ENCODE data around the gene FAM171A2. TPM values are rescaled to one million over a fixed set of nuclear protein-coding genes. Genes with fewer than 3 reads are reported as not detected.
A peak's percentile ranks its signal among the peaks of the same experiment; 100 is the strongest.

Gene FAM171A2
- total and polyA plus RNA-seq, 2 of the 4 experiments (the other 2 are of a cell fraction) = 3.2 to 5.9 TPM

GRCh38 chr17:44345454-44346026 is 18.1 kb downstream of the FAM171A2 start (continued):
- TF ChIP-seq BHLHE40 (IDR thresholded peaks at IDR 0.05; ENCODE audit: low read depth, low read length) = no peak

- peaks cover 4% of the 10 kb centered on the region; the same call in 1 of the 2 replicates for H3K4me1 ChIP-seq (ENCODE audit: control insufficient read depth, insufficient read depth, low read length)
- H2BK20ac ChIP-seq (ENCODE audit: low read depth, low read length) = no peak within 1 kb of the TSS
- H3K4me2 ChIP-seq (ENCODE audit: low read depth, low read length) = peak within 1 kb of the TSS; percentile 74
- ChIA-PET CTCF (interaction anchor here (0.7 to 1.5 kb wide), 7 partner anchors 12 to 148 kb away, joined by 3 to 5 read pairs (median 3); no protein-coding TSS in a partner anchor), POLR2A (ENCODE audit: unreplicated experiment) (no interaction called here)
- H4K8ac ChIP-seq (ENCODE audit: low read depth in 2 of 2, low read length in 2 of 2) = peak within 1 kb of the TSS; percentile 7 to 91
- H2BK15ac ChIP-seq (ENCODE audit: low read depth, low read length) = no peak within 1 kb of the TSS
- H3K9ac ChIP-seq (ENCODE audit: low read depth, low read length) = peak within 1 kb of the TSS; percentile 72
- in situ Hi-C loops (cut with MboI; ENCODE audit: low sequenced_read_pairs) = no loop called here
- ATAC-seq (ENCODE audit: low read depth) = peak; percentile 99
- H3K23ac ChIP-seq (ENCODE audit: low read depth, low read length) = peak within 1 kb of the TSS; percentile 61
- H2AFZ ChIP-seq (replicated peaks; ENCODE audit: low read length, poor library complexity) = peak within 1 kb of the TSS; percentile 77
- peaks cover 5 to 25% of the 10 kb centered on the region in 2 experiments for H3K79me1 ChIP-seq (ENCODE audit: low read depth in 1 of 2, low read length in 2 of 2)
- intact Hi-C loops (cut with micrococcal nuclease) = loop anchor here (5.0 kb wide), 1 partner anchor 143 kb away; no protein-coding TSS in a partner anchor
- H4K20me1 ChIP-seq (ENCODE audit: insufficient read depth, low read length) = peaks cover 8% of the 10 kb centered on the region; the same call in 1 of the 2 replicates
- H4K91ac ChIP-seq (ENCODE audit: insufficient read depth, low read depth, low read length) = no peak within 1 kb of the TSS
- H3K36me3 ChIP-seq (ENCODE audit: control insufficient read depth, insufficient read depth, low read length) = peaks cover 8% of the 10 kb centered on the region
- H3K14ac ChIP-seq (replicated peaks; ENCODE audit: low read depth, low read length) = peak within 1 kb of the TSS; percentile 44
- H3K4me3 ChIP-seq (ENCODE audit: insufficient read depth, low read depth, low read length) = peak within 1 kb of the TSS; percentile 56
- no peaks in the 10 kb centered on the region for H3K27me3 ChIP-seq (ENCODE audit: control insufficient read depth, insufficient read depth, low read length)
- no peak within 1 kb of the TSS for H2BK5ac ChIP-seq (ENCODE audit: low read depth, low read length, poor library complexity, severe bottlenecking)
- dilution Hi-C loops (cut with HindIII; ENCODE audit: low sequenced_read_pairs, unreplicated experiment) = no loop called here
- peak within 1 kb of the TSS; percentile 7; the same call in 1 of the 2 replicates for H3K27ac ChIP-seq (ENCODE audit: insufficient read depth, low read length)
- 0% methylated on average over 6 of the region's 26 CpGs; no CpG with 5 or more reads in 1 of the 2 experiments for WGBS, 2 experiments (ENCODE audit: extremely low coverage in 2 of 2, insufficient read length in 1 of 2)
- peak within 1 kb of the TSS; percentile 62 for H4K5ac ChIP-seq (ENCODE audit: low read depth, low read length)
- no peak within 1 kb of the TSS for H2BK120ac ChIP-seq (ENCODE audit: low read depth, low read length)
- peaks cover 10% of the 10 kb centered on the region; the same call in 1 of the 2 replicates for H3K9me1 ChIP-seq (ENCODE audit: insufficient read depth, low read length)
- peak; percentile 87 for TF ChIP-seq POLR2A (IDR thresholded peaks at IDR 0.05; ENCODE audit: low read depth, low read length)
- TF ChIP-seq RCOR1 (IDR thresholded peaks at IDR 0.05; ENCODE audit: insufficient replicate concordance, low read length) = peak; percentile 37
- TF ChIP-seq CEBPB (IDR thresholded peaks at IDR 0.05; ENCODE audit: low read depth, low read length) = no peak
- peak; percentile 100 for TF ChIP-seq USF2 (IDR thresholded peaks at IDR 0.05; ENCODE audit: low read depth, low read length)
- TF ChIP-seq MAZ (IDR thresholded peaks at IDR 0.05; ENCODE audit: borderline replicate concordance, low read depth, low read length) = peak; percentile 92
- peak; percentile 42; the same call in 1 of the 2 replicates for TF ChIP-seq FOS (IDR thresholded peaks at IDR 0.05; ENCODE audit: low read depth, low read length)
- no peak for TF ChIP-seq MAFK (IDR thresholded peaks at IDR 0.05; ENCODE audit: low read depth, low read length)
- TF ChIP-seq BHLHE40 (IDR thresholded peaks at IDR 0.05; ENCODE audit: low read depth, low read length) = no peak
- no peak for TF ChIP-seq CTCF (conservative IDR thresholded peaks at IDR 0.05; ENCODE audit: low read depth, low read length)
- TF ChIP-seq MXI1 (IDR thresholded peaks at IDR 0.05; ENCODE audit: borderline replicate concordance, low read depth, low read length) = peak; percentile 33; the same call in 1 of the 2 replicates
- no peak for TF ChIP-seq NFE2L2 (IDR thresholded peaks at IDR 0.05; ENCODE audit: low read depth, low read length)
- H2AK5ac ChIP-seq (ENCODE audit: low read depth, low read length) = peak within 1 kb of the TSS; percentile 11; the same call in 1 of the 2 replicates
- peak within 1 kb of the TSS; percentile 93 for H2AK9ac ChIP-seq (replicated peaks; ENCODE audit: low read depth, low read length, poor library complexity)
- peak; percentile 99 for DNase-seq
- H3K9me3 ChIP-seq (ENCODE audit: control insufficient read depth, insufficient read depth, low read length) = no peaks in the 10 kb centered on the region
- BruUV-seq (replicated peaks) = no TSS peak
- no peak within 1 kb of the TSS for H3K18ac ChIP-seq (ENCODE audit: low read depth, low read length)
- H3K56ac ChIP-seq (ENCODE audit: extremely low read depth, insufficient read depth, low read length) = 0 out of 2 replicates have a peak within 1 kb of the TSS, but pooled peaks have one; percentile 17
- peak within 1 kb of the TSS; percentile 24; the same call in 1 of the 2 replicates for H3K4ac ChIP-seq (ENCODE audit: low read depth, low read length)
Observed at GRCh38 chr17:44344939-44345453, 18.7 kb downstream of the FAM171A2 start, which contains the start of gene GRN. TSS of gene GRN (plus strand) at chr17:44345302. CDS start at chr17:44349165, 3,863 bp downstream.

All from IMR-90 (cell line).